ENCODE data around the gene CEMIP2.
"Not testable (repeated sequence)": the region's sequence is repeated elsewhere in the genome, so short reads cannot be mapped to it uniquely, and the experiment has no call there.

CEMIP2 gene

GRCh38 chr9:71710201-71710600, 58.1 kb downstream of the CEMIP2 start:
- DNase-seq (ENCODE audit: low read depth) = no peak

- no peak for DNase-seq (ENCODE audit: low read depth)
Observed at GRCh38 chr9:71709384-71709783, 58.9 kb downstream of the CEMIP2 start.

DNA sequence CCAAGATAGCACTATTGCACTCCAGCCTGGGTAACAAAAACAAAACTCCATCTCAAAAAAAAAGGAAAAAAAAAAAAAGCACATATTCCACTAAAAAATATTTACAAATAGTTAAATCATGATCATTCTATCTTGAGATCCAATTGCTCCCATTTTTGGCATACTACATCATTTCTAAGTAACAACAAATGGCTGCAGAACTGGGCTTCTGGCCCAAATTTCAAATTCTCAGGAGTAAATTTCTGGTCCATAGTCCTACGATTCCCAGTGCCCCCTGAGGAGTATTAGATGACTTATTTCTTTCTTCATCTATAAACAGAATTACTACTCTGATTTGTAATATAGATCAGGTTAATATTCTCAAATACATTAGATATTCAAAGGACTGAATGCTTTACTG, 62.1 kb downstream of the CEMIP2 start:
- no peak for DNase-seq (ENCODE audit: low read depth)

DNA sequence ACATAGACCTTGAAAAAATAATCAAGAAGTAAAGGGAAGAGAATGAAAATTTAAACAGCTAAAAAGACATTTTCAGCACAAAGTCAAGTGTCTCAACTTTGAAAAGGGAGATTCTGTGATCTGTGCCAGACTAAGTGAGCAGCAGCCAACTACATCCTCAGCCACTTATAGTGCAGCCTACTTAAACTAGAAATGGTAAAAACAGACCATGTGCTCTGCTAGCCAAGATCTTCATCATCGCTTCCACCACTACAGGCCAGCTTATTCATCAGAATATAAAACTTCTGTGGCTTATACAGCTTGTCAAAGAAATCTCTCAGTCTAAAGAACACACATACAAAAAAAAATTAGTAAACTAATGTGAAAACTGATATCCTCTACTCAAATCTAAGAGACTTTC, 63.5 kb downstream of the CEMIP2 start:
- DNase-seq (ENCODE audit: low read depth) = no peak

DNA sequence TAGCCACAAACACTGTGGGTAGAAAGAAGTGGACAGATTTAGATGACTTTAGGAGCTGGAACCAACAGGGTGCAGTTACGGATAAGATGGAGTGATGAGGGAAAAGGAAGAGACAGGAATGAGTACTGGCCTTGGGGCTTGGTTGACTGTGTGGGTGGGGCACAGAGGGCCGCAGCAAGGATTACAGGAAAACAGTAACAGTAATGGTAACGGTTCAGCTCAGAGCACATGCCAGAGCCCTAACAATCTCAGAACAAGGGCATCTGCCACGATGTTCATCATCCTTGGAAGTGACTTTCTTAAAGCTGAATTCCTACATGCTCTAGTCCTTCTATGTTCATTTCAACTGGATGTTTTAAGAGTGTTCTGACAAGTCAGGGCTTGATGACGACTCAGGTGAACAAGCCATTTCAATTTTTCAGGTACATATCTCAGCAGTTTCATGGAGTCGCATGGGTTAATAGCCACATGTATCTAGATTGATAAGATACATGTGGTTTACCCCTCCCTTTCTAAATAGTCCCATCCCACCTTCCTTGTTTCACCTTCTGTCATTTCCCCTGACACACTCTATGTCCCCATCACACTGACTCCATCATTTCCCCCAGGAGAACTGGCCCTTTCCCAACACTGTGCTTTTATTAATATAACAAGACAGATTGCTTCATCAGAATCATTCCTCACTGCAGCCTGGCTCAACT, 65.0 kb downstream of the CEMIP2 start:
- DNase-seq (ENCODE audit: low read depth) = no peak

DNA sequence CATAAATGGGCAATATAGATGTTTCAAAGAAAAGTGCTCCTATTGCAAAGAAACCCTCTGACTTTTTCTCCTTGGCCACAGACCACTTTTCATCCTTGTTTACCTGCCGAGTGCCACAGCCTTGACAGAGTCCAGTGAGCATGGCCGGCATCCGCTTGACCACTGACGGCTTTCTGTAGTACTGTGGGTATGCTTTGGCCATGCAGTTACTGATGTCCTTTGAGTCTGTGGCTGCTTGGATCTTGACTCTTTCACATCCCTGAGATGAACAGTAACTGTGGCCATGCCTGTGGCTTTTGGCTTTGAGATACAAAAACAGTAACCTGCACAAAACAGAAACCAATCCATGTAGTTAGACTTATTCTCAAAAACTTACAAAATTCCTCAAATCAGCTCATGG, 70.4 kb downstream of the CEMIP2 start:
- no peak for DNase-seq (ENCODE audit: low read depth)

DNA sequence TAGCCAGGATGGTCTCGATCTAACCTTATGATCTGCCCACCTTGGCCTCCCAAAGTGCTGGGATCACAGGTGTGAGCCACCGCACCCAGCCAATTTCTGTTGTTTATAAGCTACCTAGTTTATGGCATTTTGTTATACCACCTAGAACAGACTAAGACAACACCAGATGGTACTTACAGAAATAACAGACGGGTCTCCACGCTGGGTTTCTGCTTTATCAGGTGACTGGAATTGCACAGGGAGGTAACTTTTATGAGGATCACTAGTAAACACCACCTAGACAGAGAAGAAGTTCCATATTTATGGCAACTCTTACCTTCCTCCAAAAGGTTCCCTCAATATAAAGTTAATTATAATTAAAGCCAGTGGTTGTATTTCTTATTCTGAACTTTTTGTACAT, 74.0 kb downstream of the CEMIP2 start:
- no peak for DNase-seq (ENCODE audit: low read depth)

GRCh38 chr9:71693607-71694006, 74.7 kb downstream of the CEMIP2 start:
- no peak for DNase-seq (ENCODE audit: low read depth)

- no peak for DNase-seq (ENCODE audit: low read depth)
Observed at GRCh38 chr9:71692337-71692736, 76.0 kb downstream of the CEMIP2 start.

- not testable (repeated sequence) for DNase-seq (ENCODE audit: low read depth)
Observed at GRCh38 chr9:71691576-71691975, 76.7 kb downstream of the CEMIP2 start.

DNA sequence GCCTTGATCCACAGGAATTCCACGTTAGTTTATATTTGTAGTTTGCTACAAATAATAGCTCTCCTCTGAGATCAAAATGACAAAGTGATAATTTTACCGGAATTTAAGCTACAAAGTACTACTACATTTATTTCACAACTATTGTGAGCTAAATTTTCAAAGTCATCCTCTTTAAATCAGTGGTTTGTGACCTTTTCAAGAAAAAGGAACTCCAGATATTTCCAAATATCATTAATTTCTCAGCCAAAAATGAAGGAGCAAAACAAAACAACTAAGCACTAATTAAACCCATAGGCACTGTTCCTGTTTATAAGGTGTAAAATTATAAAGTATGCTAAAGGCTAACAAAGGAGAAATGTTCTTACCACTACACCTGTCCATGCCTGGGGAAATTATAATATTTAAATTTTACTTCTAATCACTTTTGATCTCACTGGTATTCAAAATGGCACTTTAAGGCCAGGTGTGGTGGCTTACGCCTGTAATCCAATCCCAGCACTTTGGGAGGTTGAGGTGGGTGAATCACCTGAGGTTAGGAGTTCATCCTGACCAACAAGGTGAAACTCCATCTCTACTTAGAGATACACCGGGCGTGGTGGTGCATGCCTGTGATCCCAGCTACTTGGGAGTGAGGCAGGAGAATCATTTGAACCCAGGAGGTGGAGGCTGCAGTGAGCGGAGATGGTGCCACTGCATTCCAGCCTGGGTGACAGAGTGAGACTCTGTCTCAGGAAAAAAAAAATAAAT, 77.5 kb downstream of the CEMIP2 start:
- DNase-seq (ENCODE audit: low read depth) = no peak

GRCh38 chr9:71690063-71690688, 78.1 kb downstream of the CEMIP2 start:
- no peak for DNase-seq (ENCODE audit: low read depth)

- DNase-seq (ENCODE audit: low read depth) = no peak
Observed at GRCh38 chr9:71687676-71688075, 80.6 kb downstream of the CEMIP2 start.

GRCh38 chr9:71685988-71686387, 82.3 kb downstream of the CEMIP2 start:
- DNase-seq (ENCODE audit: low read depth) = no peak

DNA sequence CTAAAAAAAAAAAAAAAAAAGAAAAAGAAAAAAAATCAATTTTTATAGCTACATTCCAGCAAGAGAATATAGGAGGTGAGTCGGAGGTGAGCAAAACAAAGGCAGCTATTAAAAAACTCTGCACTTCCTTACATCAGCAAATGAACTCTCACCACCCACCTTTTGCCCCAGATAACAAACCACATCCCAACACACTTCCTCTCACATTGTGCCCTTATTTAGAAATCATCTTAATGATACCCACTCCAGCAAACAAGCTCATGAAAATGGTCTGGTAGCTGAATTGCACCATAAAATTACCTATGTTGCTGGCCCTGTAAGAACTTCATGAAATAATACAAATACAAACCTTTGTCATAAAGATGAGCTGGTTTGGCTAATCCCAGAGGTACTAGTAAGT, 82.9 kb downstream of the CEMIP2 start:
- DNase-seq (ENCODE audit: low read depth) = peak; percentile 18

DNA sequence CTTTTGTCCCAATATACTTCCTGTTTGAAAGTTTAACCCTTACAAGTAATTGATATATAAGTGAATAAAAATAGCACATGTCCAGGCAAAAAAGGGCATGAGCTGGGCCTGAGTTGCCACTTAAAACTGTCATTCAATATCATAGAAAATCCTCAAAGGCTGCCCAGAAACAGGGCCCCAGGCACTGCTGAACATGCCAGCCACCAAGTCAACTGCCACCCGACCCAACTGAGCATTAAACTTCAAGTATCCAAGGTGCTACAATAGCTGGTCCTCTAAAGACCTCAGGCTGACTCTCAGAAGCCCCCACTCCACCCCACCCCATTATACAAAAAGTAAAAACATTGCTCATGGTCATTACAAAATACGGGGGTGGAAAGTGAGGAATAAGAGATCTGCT, 83.7 kb downstream of the CEMIP2 start:
- no peak for DNase-seq (ENCODE audit: low read depth)

GRCh38 chr9:71683598-71684235, 84.6 kb downstream of the CEMIP2 start:
- DNase-seq (ENCODE audit: low read depth) = no peak

- no peak for DNase-seq (ENCODE audit: low read depth)
Observed at GRCh38 chr9:71681708-71682272, 86.5 kb downstream of the CEMIP2 start.

- no peak for DNase-seq (ENCODE audit: low read depth)
Observed at GRCh38 chr9:71681104-71681707, 87.1 kb downstream of the CEMIP2 start.

- DNase-seq (ENCODE audit: low read depth) = no peak
Observed at GRCh38 chr9:71680189-71680980, 87.9 kb downstream of the CEMIP2 start.

DNA sequence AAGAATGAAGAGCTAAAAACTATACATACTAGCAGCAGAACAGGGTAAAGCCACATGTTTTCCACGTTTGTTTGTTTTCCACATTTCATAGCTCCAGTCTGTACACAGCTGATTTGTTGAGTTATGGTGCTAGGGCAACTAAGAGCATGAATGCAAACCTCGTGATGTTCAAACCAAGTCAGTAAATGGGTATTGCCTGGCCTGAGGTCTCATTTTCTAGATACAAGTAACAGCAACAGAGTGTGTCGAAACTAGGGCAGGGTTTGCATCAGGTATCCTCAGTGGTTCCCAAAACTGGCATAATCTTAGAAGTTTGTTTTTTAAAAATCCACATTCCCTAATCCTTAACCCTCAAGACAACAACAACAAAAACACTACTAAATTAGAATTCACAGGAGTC, 89.3 kb downstream of the CEMIP2 start:
- no peak for DNase-seq (ENCODE audit: low read depth)
